Muscle of leg (tissue), 11 donors: ENCODE results near the gene PAFAH1B2. TPM values are rescaled to one million over a fixed set of nuclear protein-coding genes. Genes with fewer than 3 reads are reported as not detected.
A peak's percentile ranks its signal among the peaks of the same experiment; 100 is the strongest.

Source experiments
- DNase-seq: peaks from one replicate; pipeline ENCODE4 v3.0.0; 2013
- H3K27ac ChIP-seq: one replicate; pipeline ENCODE4 v1.5.1; 2013; ENCODE audit warnings: mild to moderate bottlenecking, low read length, control low read depth
- H3K27me3 ChIP-seq: one replicate; pipeline ENCODE4 v1.6.1; 2013; ENCODE audit warnings: low read length; ENCODE audit not compliant: control insufficient read depth, insufficient read depth
- H3K36me3 ChIP-seq: one replicate; pipeline ENCODE4 v1.6.1; 2013; ENCODE audit warnings: low read length; ENCODE audit not compliant: control insufficient read depth, insufficient read depth
- H3K4me1 ChIP-seq: one replicate; pipeline ENCODE4 v1.6.1; 2013; ENCODE audit warnings: low read length; ENCODE audit not compliant: control insufficient read depth, insufficient read depth
- H3K4me3 ChIP-seq: one replicate; pipeline ENCODE4 v1.5.1; 2013; ENCODE audit warnings: low read length, control low read depth
- H3K9me3 ChIP-seq: replicated peaks from 2 replicates; pipeline ENCODE4 v1.6.1; 2013; ENCODE audit warnings: low read depth, low read length; ENCODE audit not compliant: control insufficient read depth
- WGBS: methylation state at CpG from one replicate; pipeline ENCODE4 v1.1.5; 2013; ENCODE audit warnings: missing lambda C conversion rate; ENCODE audit not compliant: insufficient coverage; 5-methylcytosine and 5-hydroxymethylcytosine counted together
- polyA plus RNA-seq, 8 donors: library from polyadenylated mRNA; unstranded; fragments of 120-200 nt; gene quantifications; one replicate each; pipeline versions ENCODE4 v1.2.1 to v1.2.3, GENCODE V29; 2013; ENCODE audit warnings: inconsistent platforms in 1 of 8, low replicate concordance in 1 of 8; ENCODE audit not compliant: insufficient read length in 8 of 8, insufficient read depth in 1 of 8
- total RNA-seq: library from RNA; stranded (reverse); fragments of 120-200 nt; gene quantifications from one replicate; pipeline ENCODE4 v1.2.4, GENCODE V29; 2013

PAFAH1B2 gene
- total and polyA plus RNA-seq, 9 donors = 33.2 to 59.8 (median 49.6) TPM

DNA sequence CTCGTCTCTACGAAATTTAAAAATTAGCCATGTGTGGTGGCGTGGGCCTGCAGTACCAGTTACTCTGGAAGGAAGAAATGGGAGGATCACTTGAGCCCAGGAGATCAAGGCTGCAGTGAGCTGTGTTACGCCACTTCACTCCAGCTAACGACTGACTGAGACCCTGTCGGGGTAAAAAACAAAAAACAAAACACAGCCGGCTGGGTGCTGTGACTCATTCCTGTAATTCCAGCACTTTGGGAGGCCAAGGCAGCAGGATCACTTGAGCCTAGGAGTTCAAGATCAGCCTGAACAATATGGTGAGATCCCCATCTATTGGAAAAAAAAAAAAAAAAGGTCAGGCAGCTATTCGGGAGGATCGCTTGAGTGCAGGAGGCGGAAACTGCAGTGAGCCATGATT, 2.4 kb downstream of the PAFAH1B2 start:
- Histone ChIP-seq H3K4me3 (no peak overlapping the region), H3K36me3 (peaks cover 23% of the 10 kb centered on the region), H3K4me1 (peaks cover 9% of the 10 kb centered on the region), H3K27me3 (no peaks in the 10 kb centered on the region), H3K9me3 (no peaks in the 10 kb centered on the region), H3K27ac (no peak overlapping the region)
- WGBS = 93% methylated on average over 4 of the region's 10 CpGs
- DNase-seq = no peak

GRCh38 chr11:117152066-117152465, 8.0 kb downstream of the PAFAH1B2 start:
- Histone ChIP-seq H3K4me3 (no peak overlapping the region), H3K4me1 (no peaks in the 10 kb centered on the region), H3K27me3 (no peaks in the 10 kb centered on the region), H3K9me3 (no peaks in the 10 kb centered on the region), H3K36me3 (peaks cover 28% of the 10 kb centered on the region), H3K27ac (no peak overlapping the region)
- DNase-seq = no peak
- no CpG with 5 or more reads among the region's 2 CpGs for WGBS

- H3K9me3 ChIP-seq = no peaks in the 10 kb centered on the region
- H3K4me3 ChIP-seq = no peak overlapping the region
- peaks cover 20% of the 10 kb centered on the region for H3K36me3 ChIP-seq
- no peak overlapping the region for H3K27ac ChIP-seq
- DNase-seq = no peak
- H3K4me1 ChIP-seq = no peaks in the 10 kb centered on the region
- WGBS = no CpG with 5 or more reads among the region's 5 CpGs
- H3K27me3 ChIP-seq = no peaks in the 10 kb centered on the region
Measured at GRCh38 chr11:117154468-117154867, 10.4 kb downstream of the PAFAH1B2 start.

GRCh38 chr11:117157507-117157906, 13.4 kb downstream of the PAFAH1B2 start:
- peaks cover 38% of the 10 kb centered on the region for H3K36me3 ChIP-seq
- no peaks in the 10 kb centered on the region for H3K9me3 ChIP-seq
- no CpG with 5 or more reads among the region's 2 CpGs for WGBS

GRCh38 chr11:117159892-117160291, 15.8 kb downstream of the PAFAH1B2 start:
- WGBS = no CpG with 5 or more reads among the region's 2 CpGs
- peaks cover 48% of the 10 kb centered on the region for H3K36me3 ChIP-seq

More at GRCh38 chr11:117157507-117157906, 13.4 kb downstream of the PAFAH1B2 start:
- Histone ChIP-seq H3K4me1 (no peaks in the 10 kb centered on the region), H3K27ac (no peak overlapping the region), H3K27me3 (no peaks in the 10 kb centered on the region), H3K4me3 (no peak overlapping the region)
- DNase-seq = no peak

DNA sequence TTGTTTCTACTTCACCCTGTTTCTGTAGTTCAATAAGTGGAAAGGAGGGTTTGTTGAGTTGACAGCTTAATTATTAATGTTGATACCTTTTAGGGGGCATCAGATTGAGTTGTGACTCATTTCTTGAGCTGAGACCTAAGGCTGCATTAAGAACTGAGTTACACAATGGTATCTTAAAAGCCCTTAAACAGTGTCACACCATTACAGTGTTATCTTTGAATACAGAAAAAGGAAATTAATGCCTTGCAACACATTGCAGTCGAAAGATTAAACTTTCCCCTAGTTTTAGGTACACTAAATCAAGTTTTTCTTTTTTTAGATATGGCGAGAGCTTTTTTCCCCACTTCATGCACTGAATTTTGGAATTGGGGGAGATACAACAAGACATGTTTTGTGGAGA, 16.7 kb downstream of the PAFAH1B2 start:
- Histone ChIP-seq H3K4me1 (no peaks in the 10 kb centered on the region), H3K9me3 (no peaks in the 10 kb centered on the region), H3K27ac (no peak overlapping the region), H3K4me3 (no peak overlapping the region), H3K36me3 (peaks cover 53% of the 10 kb centered on the region), H3K27me3 (no peaks in the 10 kb centered on the region)
- DNase-seq = no peak
- no CpG with 5 or more reads among the region's 2 CpGs for WGBS

More at GRCh38 chr11:117159892-117160291, 15.8 kb downstream of the PAFAH1B2 start:
- Histone ChIP-seq H3K4me3 (no peak overlapping the region), H3K9me3 (no peaks in the 10 kb centered on the region), H3K4me1 (no peaks in the 10 kb centered on the region), H3K27ac (no peak overlapping the region), H3K27me3 (no peaks in the 10 kb centered on the region)
- DNase-seq = no peak

- no peak overlapping the region for H3K27ac ChIP-seq
- H3K27me3 ChIP-seq = no peaks in the 10 kb centered on the region
- no peaks in the 10 kb centered on the region for H3K9me3 ChIP-seq
- H3K36me3 ChIP-seq = peaks cover 46% of the 10 kb centered on the region
- H3K4me1 ChIP-seq = no peaks in the 10 kb centered on the region
- WGBS = 73% methylated on average over 1 of the region's 1 CpG
- DNase-seq = no peak
- H3K4me3 ChIP-seq = no peak overlapping the region
Measured at GRCh38 chr11:117166491-117166890, 22.4 kb downstream of the PAFAH1B2 start.

- Histone ChIP-seq H3K36me3 (peaks cover 24% of the 10 kb centered on the region), H3K9me3 (no peaks in the 10 kb centered on the region), H3K4me1 (peaks cover 5% of the 10 kb centered on the region), H3K27ac (no peak overlapping the region), H3K27me3 (no peaks in the 10 kb centered on the region), H3K4me3 (no peak overlapping the region)
- WGBS = 67% methylated on average over 1 of the region's 2 CpGs
- no peak for DNase-seq
Measured at GRCh38 chr11:117169736-117170135, 25.6 kb downstream of the PAFAH1B2 start.

DNA sequence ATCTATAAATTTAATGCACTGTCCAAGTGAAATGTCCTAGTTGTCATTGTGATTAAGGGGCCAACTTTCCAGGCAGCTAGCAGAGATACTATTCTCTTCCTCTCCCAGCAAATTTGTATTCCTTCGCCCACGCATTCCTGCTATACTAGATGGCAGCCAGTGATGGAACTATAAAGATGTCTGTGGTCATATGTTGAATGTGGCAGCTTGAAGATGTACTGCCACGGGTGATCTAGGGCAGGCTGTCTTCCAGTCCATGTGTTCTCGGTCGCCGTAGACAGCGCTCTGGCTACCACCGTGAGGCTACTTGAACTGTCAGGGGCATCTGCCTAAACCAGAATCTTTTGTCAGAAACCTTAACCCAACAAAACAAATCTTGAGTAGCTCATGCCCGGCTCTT, 26.1 kb downstream of the PAFAH1B2 start:
- Histone ChIP-seq H3K27me3 (no peaks in the 10 kb centered on the region), H3K27ac (no peak overlapping the region), H3K36me3 (peaks cover 22% of the 10 kb centered on the region), H3K9me3 (no peaks in the 10 kb centered on the region), H3K4me3 (no peak overlapping the region), H3K4me1 (peaks cover 5% of the 10 kb centered on the region)
- DNase-seq = no peak
- no CpG with 5 or more reads among the region's 9 CpGs for WGBS

DNA sequence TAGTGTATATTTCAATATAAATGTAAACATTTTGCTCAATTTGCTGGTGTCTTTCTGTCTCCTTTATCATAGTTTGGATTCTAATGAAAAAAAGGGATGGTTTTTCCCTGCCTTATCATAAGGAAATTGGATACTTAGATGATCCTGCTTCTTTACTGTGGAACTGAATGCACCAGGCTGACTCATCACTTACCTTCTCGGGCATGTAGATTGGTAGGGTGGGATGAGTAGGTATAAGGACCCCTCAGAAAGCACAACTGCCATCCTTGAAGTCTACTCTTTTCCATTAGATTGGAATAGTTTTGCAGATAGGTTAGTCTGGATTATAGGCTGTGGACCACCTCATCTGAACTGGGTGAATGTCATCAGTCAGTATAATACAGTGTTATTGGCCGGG, 26.9 kb downstream of the PAFAH1B2 start:
- Histone ChIP-seq H3K9me3 (no peaks in the 10 kb centered on the region), H3K4me3 (no peak overlapping the region), H3K36me3 (peaks cover 14% of the 10 kb centered on the region), H3K4me1 (peaks cover 5% of the 10 kb centered on the region), H3K27ac (no peak overlapping the region), H3K27me3 (no peaks in the 10 kb centered on the region)
- WGBS = no CpG with 5 or more reads among the region's 2 CpGs
- no peak for DNase-seq

DNA sequence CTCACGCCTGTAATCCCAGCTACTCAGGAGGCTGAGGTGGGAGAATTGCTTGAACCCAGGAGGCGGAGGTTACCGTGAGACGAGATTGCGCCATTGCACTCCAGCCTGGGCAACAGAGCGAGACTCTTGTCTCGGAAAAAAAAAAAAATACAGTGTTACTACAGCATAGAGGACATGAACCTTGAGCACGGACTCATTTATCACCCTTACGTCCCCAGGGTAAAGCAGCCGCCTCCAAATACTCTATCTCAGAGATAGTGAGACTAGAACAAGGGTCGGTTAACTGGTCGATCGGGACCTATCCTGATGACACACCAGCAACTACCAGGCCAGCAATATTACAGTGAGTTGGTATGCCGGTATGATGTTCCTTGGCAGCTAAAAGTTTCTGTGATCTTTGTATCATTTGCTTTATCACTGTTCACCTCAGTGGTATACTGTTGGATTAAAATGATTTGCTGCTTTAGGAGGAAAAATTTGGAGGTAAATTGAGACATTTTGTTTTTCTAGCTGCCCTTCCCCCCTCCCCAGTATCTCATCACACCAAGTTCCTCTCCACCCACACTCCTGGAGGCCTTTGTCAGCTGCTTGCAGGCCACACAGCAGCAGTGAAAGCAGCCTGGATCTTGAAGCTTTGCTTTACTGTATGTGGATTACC, 27.4 kb downstream of the PAFAH1B2 start:
- Histone ChIP-seq H3K27ac (no peak overlapping the region), H3K36me3 (peaks cover 12% of the 10 kb centered on the region), H3K27me3 (no peaks in the 10 kb centered on the region), H3K4me3 (no peak overlapping the region), H3K9me3 (no peaks in the 10 kb centered on the region), H3K4me1 (peaks cover 5% of the 10 kb centered on the region)
- WGBS = no CpG with 5 or more reads among the region's 14 CpGs
- DNase-seq = peak; percentile 25
